HTR-8/SVneo (cell line): ENCODE data around the gene ZCCHC12.
"Not testable (repeated sequence)": the region's sequence is repeated elsewhere in the genome, so short reads cannot be mapped to it uniquely, and the experiment has no call there.

Experiments
- DNase-seq: peaks from one replicate; pipeline ENCODE4 v3.0.0; 2011; ENCODE audit warnings: low spot score, mixed read lengths; ENCODE audit not compliant: insufficient read length
- FAIRE-seq: peaks from 2 replicates; lab custom pipeline; 2011; peaks lifted over from hg19 to GRCh38; lab: Jason Lieb, UNC

Gene ZCCHC12

DNA sequence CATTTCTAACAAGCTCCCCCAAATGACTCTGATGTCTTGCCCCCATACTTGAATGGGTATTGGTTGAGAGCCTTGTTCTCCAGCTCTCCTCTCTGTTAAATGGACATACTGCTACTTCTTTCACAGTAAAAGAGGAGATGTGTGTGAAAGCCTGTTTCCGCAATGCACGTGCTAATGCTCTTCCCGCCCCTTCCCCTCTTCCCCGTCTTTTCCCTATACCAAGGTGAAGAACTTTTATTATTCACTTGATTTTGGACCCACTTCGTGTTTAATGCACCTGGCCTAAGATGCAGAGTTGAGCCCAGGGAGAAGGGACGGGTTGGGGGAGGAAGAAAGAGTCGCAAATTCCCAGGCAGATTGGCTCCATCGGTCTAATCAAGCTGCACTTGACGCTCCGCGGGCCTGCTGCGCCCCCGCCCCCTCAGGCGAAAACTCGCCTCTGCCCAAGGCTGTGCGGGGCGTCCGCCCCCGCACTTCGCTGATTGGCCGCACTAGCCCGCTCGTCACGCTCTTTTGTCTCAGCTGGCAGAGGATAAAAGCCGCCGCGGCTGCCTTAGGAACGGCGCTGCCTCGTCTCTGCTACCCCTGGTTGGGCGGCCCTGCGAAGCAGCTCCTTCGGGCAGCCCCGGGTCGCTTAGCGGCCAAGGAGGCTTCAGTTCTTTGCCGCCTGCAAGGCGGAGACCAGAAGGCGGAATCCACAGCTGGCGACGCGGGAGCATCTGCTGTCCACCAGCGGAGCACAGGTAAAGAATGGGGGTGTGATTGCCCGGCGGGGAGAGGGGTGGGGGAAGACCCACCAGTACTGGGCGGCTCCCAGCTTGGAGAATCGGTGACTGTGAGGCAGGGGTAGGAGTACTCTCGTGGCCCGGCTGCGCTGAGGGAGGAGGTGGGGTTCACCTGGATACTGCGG lies at the start of gene ZCCHC12:
Gene ZCCHC12, plus strand, starts transcription at position 562 of the 910 bp plus-strand sequence. CDS start 1,421 bp downstream, outside the sequence.
- FAIRE-seq (no peak), DNase-seq (peak; percentile 14)

DNA sequence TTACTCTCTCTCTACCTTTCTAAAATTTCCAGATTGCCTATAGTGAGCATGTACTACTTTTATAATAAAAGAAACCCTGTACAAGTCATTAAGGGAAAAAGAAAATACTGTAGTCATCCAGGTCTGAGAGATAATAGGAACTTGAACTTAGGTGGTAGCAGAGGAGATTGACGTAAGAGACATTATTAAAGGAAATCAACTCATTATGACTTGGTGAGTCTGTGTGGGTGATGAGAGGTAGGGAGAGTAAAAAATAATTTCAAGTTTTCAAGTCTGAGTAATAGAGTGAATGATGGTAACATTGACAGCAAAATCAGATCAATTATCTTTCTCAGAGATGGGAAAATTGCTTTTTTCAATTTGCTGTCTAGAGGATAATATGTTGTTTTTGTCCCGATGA lies 44.0 kb upstream of the ZCCHC12 start:
- DNase-seq (no peak), FAIRE-seq (no peak)

DNA sequence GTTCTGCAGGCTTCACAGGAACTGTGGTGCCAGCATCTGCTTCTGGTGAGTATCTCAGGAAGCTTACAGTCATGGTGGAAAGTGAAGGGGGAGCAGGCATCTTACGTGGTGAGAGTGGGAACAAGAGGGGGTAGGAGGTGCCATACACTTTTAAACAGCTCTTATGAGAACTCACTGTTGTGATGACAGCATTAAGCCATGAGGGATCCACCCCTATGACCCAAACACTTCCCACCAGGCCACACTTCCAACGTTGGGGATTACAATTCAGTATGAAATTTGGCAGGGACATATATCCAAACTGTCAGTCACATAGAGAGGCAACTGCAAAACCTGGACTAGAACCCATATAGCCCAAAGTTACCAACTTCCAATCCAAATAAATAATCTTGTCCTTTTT lies 43.1 kb upstream of the ZCCHC12 start:
- no peak for FAIRE-seq
- DNase-seq, result no peak

DNA sequence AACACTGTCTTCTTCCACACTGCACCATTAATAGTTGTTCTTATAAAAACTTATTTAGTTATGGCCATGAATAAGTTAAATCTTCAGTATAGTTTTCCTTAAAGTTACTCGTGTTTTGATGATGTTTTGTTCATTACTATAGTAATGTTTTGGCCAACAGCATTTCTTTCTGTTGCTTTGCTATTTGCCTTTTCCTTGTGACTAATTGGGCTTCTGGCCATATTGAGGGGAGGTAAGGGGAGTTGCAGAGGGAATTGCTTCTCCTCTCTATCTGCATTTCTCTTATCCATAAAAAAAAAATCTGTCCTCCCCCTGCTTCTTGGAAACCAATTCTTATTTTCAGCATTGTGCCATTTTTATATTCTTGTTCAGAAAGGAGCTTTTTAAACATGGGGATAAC lies 42.7 kb upstream of the ZCCHC12 start:
- FAIRE-seq (no peak), DNase-seq (no peak)

DNA sequence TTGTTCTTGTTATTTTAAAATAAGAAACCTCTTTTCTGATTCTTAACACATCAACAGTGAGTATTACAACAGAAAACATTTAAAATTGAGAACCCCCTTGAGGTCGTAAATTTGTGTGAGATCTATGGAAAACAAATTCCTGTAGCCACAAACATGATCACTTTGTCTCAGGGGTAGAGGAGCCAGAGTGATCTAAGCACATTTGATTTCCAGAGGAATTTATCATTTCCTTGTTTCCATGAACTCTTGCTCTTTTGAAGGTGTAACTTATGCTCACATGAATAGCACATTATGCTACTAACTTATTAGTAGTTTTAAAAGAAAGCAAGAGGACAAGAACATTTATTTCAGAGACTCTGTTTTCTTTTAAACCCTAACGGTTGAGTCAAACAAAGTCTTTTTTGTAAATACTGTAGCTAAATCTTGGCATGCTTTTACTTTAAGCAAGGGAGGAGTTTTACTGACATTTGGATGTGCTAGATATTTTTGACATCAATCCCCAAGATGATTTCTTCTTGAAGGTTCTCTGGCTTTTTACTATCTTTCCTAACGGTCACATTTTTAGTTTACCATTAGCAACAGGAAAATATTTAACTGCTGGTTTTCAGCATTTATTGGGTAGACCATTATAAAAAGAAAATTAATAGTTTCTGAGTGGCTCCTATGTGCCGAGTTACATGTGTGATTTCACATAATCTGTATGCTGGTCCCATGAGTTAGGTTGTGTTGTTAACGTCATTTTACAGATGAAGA lies 27.9 kb upstream of the ZCCHC12 start:
- DNase-seq (no peak), FAIRE-seq (no peak)

DNA sequence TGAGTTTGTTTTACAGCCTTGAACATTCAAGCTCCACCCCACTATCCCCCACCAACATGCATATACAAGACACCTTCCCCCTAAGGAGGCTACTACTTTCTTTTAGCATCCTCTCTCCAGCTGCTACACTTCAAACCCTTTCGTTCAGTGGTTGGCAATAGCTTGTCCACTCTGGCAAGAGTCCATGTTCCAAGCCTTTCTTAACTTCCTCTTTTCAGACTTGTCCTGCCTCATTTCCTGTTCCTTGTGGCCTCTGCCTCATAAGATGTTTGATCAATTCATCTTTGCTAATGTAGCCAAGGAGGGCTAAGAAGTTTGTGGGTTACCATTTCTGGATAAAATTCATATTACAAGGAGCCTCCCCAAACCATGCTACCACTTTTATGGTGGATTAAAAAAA lies 20.8 kb upstream of the ZCCHC12 start:
- DNase-seq (no peak), FAIRE-seq (no peak)

DNA sequence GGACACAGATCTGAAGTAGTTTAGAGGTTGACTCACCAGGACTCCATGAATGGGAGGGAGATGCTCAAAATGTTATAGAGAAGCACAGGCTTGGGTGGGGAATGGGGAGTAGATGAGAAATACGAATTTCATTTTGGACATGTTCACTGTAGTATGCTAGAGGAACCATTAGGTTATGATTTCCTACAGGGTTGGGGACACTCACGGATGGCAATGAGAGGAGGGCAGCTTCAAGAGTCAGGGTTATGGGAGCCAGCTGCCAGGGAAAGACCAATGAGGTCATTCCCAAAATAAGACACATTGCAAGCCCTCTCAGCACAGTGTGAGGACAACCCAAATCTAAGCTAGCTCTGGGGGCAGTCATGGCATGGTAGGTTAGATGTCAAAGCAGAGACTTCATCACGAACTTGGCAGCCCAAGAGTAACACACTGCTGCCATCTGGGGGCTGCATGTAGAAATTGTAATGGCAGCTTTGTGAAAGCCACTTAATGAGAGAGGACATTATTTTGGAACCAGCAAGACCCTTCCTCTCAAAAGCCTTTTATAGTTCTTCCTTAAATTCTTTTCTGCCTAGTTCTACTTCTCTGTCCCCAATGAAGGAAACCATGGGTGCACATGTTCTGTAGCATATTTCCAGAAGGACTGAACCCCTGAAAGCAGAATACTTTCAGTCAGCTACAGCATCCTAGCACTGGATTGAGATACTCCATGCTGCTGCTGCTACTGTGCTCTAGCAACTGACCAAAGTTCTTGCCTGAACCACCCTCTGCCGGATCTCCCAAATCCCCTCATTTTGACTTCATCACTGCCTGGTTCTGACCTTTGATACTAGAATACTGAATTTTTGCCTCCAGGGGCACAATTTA lies 16.2 kb upstream of the ZCCHC12 start:
- DNase-seq (peak; percentile 18), FAIRE-seq (no peak)

DNA sequence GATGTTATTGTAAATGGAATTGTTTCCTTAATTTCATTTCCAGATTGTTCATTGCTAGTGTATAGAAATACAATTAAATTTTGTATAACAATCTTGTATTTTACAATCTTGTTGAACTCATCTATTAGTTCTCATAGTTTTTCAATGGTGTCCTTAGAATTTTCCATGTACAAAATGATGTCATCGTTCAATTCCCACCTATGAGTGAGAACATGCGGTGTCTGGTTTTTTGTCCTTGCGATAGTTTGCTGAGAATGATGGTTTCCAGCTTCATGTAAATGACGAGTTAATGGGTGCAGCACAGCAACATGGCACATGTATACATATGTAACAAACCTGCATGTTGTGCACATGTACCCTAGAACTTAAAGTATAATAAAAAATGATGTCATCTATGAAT lies 6.4 kb upstream of the ZCCHC12 start:
- not testable (repeated sequence) for DNase-seq, FAIRE-seq

DNA sequence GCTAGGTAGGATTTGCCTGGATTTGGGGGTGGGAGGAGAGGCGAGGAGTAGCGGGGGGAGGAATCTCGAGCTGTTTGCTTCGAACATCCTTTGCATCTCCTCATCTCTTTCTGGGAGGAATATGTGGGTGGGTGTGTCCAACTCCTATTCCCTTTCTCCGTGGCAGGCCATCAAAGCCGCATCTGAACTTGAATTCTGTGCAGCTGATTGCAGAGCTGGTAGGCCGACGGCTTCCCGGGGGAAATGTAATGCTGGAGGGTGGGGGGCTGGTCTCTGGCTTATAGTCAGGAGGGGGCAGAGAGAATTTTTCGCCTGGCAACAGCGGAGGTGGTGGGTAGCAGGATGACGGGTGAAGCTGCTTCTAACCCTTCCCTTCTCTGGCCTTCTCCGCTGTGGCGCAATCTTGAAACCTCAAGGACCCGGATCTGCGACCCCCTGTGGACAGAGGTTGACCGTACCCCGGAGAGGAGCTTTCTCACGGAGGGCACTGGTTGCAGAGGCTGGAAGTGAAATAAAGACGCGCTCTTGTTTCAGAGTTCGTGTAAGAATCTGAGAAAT lies 628 bp downstream of the ZCCHC12 start:
- DNase-seq (no peak), FAIRE-seq (no peak)

DNA sequence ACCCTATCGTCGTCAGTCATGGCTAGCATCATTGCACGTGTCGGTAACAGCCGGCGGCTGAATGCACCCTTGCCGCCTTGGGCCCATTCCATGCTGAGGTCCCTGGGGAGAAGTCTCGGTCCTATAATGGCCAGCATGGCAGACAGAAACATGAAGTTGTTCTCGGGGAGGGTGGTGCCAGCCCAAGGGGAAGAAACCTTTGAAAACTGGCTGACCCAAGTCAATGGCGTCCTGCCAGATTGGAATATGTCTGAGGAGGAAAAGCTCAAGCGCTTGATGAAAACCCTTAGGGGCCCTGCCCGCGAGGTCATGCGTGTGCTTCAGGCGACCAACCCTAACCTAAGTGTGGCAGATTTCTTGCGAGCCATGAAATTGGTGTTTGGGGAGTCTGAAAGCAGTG lies 1.6 kb downstream of the ZCCHC12 start:
- FAIRE-seq (no peak), DNase-seq (no peak)

DNA sequence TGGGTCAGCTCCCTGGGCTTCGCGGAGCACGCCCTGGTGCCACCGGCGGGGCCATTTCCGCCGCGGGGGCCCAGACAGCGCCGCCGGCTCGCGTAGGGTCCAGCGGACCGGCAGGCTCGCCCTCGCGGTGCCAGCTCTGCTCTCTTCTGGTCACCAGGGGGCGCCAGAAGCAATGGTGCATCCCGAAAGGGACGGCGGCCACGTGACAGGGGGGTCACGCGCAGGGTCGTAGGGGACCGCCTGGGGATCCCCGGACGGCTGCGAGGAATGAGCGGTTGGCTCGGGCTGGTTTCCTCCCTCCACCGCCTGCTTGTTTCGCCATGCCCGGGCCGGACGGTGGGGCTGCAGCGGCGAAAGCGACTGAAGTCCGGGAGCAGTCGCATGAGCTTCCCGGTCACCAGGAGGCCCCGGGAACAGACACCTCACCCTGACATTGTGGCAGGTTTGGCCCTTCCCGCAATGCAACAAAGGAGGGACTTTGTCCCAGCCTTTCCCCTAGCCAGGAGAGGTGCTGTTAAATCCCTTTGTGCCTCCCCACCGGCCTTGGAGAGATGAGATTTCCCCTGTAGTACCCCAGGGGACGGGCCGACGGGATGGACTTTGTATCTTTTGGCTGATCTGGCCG lies 15.8 kb downstream of the ZCCHC12 start:
- DNase-seq, result no peak

DNA sequence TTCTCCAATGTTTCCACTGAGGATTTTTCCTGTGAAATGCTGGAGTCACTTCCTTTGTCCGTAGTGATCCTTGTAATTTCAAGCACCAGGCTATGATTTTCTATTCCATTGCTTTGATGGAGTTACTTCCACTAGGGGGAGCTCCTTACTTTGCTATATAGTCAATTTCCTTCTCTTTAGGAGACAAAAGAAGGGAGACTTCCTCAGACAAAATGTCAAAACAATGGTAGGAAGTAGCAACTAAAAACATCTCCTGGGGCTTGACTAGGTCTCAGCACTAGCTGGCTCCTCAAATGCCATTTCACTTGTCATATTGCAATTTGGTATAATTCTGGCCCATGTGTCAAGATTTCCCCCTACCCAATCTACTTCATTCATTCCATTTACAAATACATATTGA lies 24.1 kb downstream of the ZCCHC12 start:
- DNase-seq (peak; percentile 17), FAIRE-seq (no peak)

More for the DNA sequence above, 15.8 kb downstream of the ZCCHC12 start:
- FAIRE-seq, result no peak

DNA sequence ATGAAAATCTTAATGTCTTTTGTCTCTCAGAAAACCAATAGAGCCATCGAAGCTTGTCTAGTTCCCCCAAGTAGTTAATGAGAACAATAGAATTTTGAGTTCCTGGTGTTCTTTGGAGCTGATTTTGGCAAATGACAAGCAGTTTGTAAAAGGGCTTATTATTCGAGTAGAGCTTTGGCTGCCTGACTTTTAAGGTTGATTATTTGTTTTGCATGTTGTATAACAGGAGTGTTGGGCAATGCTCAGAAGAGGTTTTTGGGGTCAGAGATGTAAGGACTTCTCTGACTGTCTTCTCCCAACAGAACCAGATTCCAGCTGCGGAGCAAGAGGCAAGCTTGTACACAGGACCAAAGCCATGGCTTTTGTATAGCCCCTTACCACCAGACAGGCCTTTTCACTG lies 30.0 kb downstream of the ZCCHC12 start:
- DNase-seq (no peak), FAIRE-seq (no peak)

DNA sequence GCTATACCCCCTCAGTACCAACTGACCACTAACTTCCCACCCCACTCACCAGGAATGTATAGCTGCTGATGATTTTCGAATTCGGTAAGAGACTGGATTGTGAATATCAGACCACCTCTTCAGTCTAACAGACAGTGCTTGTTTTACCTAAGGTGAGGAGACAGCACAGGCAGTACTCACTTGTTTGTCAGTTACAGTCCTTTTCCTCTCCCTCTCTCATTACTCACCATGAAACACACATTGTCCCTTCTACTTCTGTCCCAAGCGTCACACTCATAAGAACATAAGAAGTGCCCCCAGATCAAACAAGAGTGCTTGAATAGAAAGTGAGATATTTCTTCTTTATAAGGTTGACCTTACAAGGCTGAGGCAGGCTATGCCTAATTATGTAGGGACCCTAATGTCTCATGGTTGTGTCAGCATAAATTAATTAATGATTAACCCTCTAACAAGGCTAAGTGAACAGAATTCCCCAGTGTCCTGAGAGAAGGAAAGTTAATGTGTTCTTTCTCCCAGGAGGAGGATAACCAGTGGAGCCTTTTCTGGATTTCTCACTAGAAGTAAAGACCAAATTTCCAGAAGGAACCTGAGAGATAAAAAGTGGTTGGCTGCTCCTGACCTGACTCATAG lies 32.2 kb downstream of the ZCCHC12 start:
- FAIRE-seq, result no peak
- no peak for DNase-seq

DNA sequence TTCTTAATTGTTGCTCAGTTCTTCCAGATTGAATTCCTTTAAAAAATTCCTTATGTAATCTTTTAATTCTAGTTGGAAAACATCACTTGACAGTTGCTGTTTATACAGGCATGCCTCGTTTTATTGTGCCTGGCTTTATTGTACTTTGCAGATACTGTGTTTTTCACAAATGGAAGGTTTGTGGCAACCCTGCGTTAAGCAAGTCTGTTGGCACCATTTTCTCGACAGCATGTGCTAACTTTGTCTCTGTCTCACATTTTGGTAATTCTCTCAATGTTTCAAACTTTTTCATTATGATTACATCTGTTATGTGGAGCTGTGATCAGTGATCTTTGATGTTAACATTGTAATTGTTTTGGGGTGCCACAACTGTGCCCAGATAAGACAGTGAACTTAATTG lies 33.4 kb downstream of the ZCCHC12 start:
- FAIRE-seq (no peak), DNase-seq (no peak)

DNA sequence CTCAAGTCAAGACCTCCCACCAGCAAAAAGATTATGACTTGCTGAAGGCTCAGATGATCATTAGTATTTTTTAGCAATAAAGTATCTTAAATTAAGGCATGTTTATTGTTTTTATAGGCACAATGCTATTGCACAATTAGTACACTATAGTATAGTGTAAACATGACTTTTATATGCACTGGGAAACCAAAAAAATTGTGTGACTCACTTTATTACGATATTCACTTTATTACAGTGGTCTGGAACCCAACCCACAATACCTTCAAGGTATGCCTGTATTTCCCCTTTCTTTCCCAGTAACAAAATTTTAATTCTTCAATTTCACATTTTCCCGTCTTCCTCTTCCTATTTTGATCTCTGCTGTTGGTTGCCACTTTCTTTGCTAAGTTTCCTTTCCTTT lies 37.7 kb downstream of the ZCCHC12 start:
- DNase-seq (no peak), FAIRE-seq (no peak)

DNA sequence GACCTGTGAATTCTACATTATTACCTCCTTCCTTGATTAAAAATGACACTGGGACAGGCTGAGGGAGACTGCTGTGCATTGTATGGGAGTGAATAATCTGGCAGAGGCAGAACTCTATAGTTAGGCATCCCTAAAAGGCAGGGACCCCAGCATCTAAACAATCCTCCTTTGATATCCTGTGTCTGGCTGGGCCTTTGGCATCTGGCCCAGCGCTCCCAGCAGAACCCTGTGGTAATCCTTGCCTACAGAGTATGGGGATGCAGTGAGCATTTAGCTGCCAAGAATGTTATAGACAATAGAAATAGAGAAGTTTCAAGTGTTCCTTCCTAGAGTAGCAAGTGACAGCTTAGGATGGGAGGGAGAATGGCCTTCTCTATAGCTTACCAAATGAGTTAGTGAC lies 38.5 kb downstream of the ZCCHC12 start:
- no peak for FAIRE-seq
- no peak for DNase-seq

DNA sequence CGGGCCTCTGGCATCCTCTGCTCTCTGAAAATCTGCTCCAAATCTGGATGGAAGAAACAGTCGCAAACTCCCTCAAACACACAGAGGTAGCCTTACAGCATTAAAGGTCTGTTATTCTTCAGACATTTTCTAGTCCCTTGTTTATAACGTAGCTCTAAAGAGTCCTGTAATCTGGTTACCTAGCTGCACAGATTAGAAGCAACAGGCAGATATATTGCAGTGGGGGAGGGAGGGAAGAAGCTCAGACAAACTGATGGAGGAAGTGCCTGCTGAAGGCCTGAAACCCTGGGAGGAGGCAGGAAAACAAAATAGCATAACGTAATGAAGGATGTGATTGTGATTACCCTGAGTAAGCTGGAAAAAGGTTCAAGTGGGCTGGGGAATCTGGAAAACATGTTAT lies 39.4 kb downstream of the ZCCHC12 start:
- FAIRE-seq (no peak), DNase-seq (no peak)

DNA sequence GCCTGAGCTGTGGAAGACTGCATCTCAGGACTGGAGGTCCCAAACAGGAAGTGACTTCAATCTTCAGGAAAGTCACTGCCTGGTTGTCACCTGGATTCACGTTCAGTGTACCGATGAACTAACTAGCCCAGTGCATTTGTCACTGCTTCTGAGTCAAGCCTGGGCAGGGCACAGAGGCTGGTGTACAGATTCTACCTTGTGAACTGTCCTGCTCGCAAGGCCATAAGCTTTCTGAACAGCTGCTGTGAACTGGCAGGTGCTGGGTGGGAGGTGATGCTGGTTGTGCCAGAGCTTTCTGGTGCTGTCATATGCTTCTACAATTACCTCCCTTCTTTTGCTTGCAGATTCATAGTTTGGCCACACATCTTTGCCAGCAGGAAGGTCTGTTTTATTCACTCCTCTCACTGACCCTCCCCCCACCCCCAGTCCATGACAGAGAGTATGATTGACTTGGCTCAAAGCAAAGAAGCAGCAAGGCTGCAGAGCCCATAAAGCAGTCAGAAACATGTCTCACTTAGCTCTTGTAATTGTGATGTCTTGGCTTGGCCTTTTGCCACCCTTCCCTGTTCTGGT lies 40.5 kb downstream of the ZCCHC12 start:
- no peak for FAIRE-seq

More for the DNA sequence above, 40.5 kb downstream of the ZCCHC12 start:
- DNase-seq, result no peak
